ENCODE measurements around the gene PIK3R3.

The PIK3R3 gene

GRCh38 chr1:46030876-46031660 lies 101.4 kb downstream of the PIK3R3 start:
- 98% methylated on average over 16 of the region's 26 CpGs for WGBS (ENCODE audit: insufficient coverage)
- Histone ChIP-seq H3K36me3 (ENCODE audit: control insufficient read depth in 4 of 4, insufficient read depth in 4 of 4, low read length in 3 of 4) (peaks cover 0 to 61% (median 41%) of the 10 kb centered on the region in 4 experiments), H3K27ac (ENCODE audit: insufficient read depth in 1 of 2, low read depth in 1 of 2, low read length in 2 of 2, poor library complexity in 1 of 2, severe bottlenecking in 2 of 2) (no peak overlapping the region), H3K27me3 (replicated peaks in 2 of 5; ENCODE audit: control insufficient read depth in 4 of 5, insufficient read depth in 5 of 5, low read length in 4 of 5) (no peaks in the 10 kb centered on the region), H3K4me3 (ENCODE audit: control insufficient read depth in 1 of 7, extremely low read depth in 1 of 7, insufficient read depth in 4 of 7, low read depth in 2 of 7, low read length in 6 of 7) (no peak overlapping the region), H3K9me3 (ENCODE audit: control extremely low read depth in 1 of 5, control insufficient read depth in 4 of 5, insufficient read depth in 2 of 5, low read depth in 1 of 5, low read length in 4 of 5) (no peaks in the 10 kb centered on the region), H3K4me1 (ENCODE audit: control extremely low read depth in 1 of 4, control insufficient read depth in 4 of 4, insufficient read depth in 4 of 4, low read length in 3 of 4) (no peaks in the 10 kb centered on the region)
- DNase-seq = no peak
- POLR2A ChIA-PET = no interaction called here
- CTCF ChIA-PET = interaction anchor here (1.0 to 9.8 kb wide), 3 partner anchors 11 to 191 kb away, joined by 4 to 167 read pairs (median 75); partner anchors contain the start of genes P3R3URF and TSPAN1

- H3K4me3 ChIP-seq (ENCODE audit: control insufficient read depth in 1 of 7, extremely low read depth in 1 of 7, insufficient read depth in 4 of 7, low read depth in 2 of 7, low read length in 6 of 7) = no peak overlapping the region
- 98% methylated on average over 17 of the region's 18 CpGs for WGBS (ENCODE audit: insufficient coverage)
- no peaks in the 10 kb centered on the region for H3K27me3 ChIP-seq (replicated peaks in 2 of 5; ENCODE audit: control insufficient read depth in 4 of 5, insufficient read depth in 5 of 5, low read length in 4 of 5)
- DNase-seq = no peak
- no peaks in the 10 kb centered on the region for H3K9me3 ChIP-seq (ENCODE audit: control extremely low read depth in 1 of 5, control insufficient read depth in 4 of 5, insufficient read depth in 2 of 5, low read depth in 1 of 5, low read length in 4 of 5)
- H3K27ac ChIP-seq (ENCODE audit: insufficient read depth in 1 of 2, low read depth in 1 of 2, low read length in 2 of 2, poor library complexity in 1 of 2, severe bottlenecking in 2 of 2) = no peak overlapping the region
- H3K4me1 ChIP-seq (ENCODE audit: control extremely low read depth in 1 of 4, control insufficient read depth in 4 of 4, insufficient read depth in 4 of 4, low read length in 3 of 4) = no peaks in the 10 kb centered on the region
- H3K36me3 ChIP-seq (ENCODE audit: control insufficient read depth in 4 of 4, insufficient read depth in 4 of 4, low read length in 3 of 4) = peaks cover 0 to 68% (median 42%) of the 10 kb centered on the region in 4 experiments
- ChIA-PET POLR2A (no interaction called here), CTCF (no interaction called here)
Measured at GRCh38 chr1:46030074-46030870, 102.2 kb downstream of the PIK3R3 start.

GRCh38 chr1:46027788-46028573 lies 104.4 kb downstream of the PIK3R3 start:
- H3K27me3 ChIP-seq (replicated peaks in 2 of 5; ENCODE audit: control insufficient read depth in 4 of 5, insufficient read depth in 5 of 5, low read length in 4 of 5) = no peaks in the 10 kb centered on the region
- no peaks in the 10 kb centered on the region for H3K9me3 ChIP-seq (ENCODE audit: control extremely low read depth in 1 of 5, control insufficient read depth in 4 of 5, insufficient read depth in 2 of 5, low read depth in 1 of 5, low read length in 4 of 5)
- ChIA-PET POLR2A (no interaction called here), CTCF (interaction anchor here (1.1 to 4.6 kb wide), 3 partner anchors 8 to 155 kb away, joined by 3 to 17 read pairs (median 3); no protein-coding TSS in a partner anchor)
- no peak overlapping the region for H3K4me3 ChIP-seq (ENCODE audit: control insufficient read depth in 1 of 7, extremely low read depth in 1 of 7, insufficient read depth in 4 of 7, low read depth in 2 of 7, low read length in 6 of 7)
- peaks cover 14 to 71% (median 46%) of the 10 kb centered on the region in 4 experiments for H3K36me3 ChIP-seq (ENCODE audit: control insufficient read depth in 4 of 4, insufficient read depth in 4 of 4, low read length in 3 of 4)
- DNase-seq = no peak
- over 99% methylated on average over 8 of the region's 8 CpGs for WGBS (ENCODE audit: insufficient coverage)
- no peaks in the 10 kb centered on the region for H3K4me1 ChIP-seq (ENCODE audit: control extremely low read depth in 1 of 4, control insufficient read depth in 4 of 4, insufficient read depth in 4 of 4, low read length in 3 of 4)
- no peak overlapping the region for H3K27ac ChIP-seq (ENCODE audit: insufficient read depth in 1 of 2, low read depth in 1 of 2, low read length in 2 of 2, poor library complexity in 1 of 2, severe bottlenecking in 2 of 2)

- H3K27ac ChIP-seq (ENCODE audit: insufficient read depth in 1 of 2, low read depth in 1 of 2, low read length in 2 of 2, poor library complexity in 1 of 2, severe bottlenecking in 2 of 2) = no peak overlapping the region
- no peaks in the 10 kb centered on the region for H3K4me1 ChIP-seq (ENCODE audit: control extremely low read depth in 1 of 4, control insufficient read depth in 4 of 4, insufficient read depth in 4 of 4, low read length in 3 of 4)
- H3K9me3 ChIP-seq (ENCODE audit: control extremely low read depth in 1 of 5, control insufficient read depth in 4 of 5, insufficient read depth in 2 of 5, low read depth in 1 of 5, low read length in 4 of 5) = no peaks in the 10 kb centered on the region
- WGBS (ENCODE audit: insufficient coverage) = 90% methylated on average over 1 of the region's 3 CpGs
- DNase-seq = no peak
- ChIA-PET CTCF (interaction anchor here (1.1 to 4.6 kb wide), 4 partner anchors 9 to 198 kb away, joined by 3 to 17 read pairs (median 4); no protein-coding TSS in a partner anchor), POLR2A (no interaction called here)
- H3K36me3 ChIP-seq (ENCODE audit: control insufficient read depth in 4 of 4, insufficient read depth in 4 of 4, low read length in 3 of 4) = peaks cover 22 to 72% (median 54%) of the 10 kb centered on the region in 4 experiments
- no peak overlapping the region for H3K4me3 ChIP-seq (ENCODE audit: control insufficient read depth in 1 of 7, extremely low read depth in 1 of 7, insufficient read depth in 4 of 7, low read depth in 2 of 7, low read length in 6 of 7)
- no peaks in the 10 kb centered on the region for H3K27me3 ChIP-seq (replicated peaks in 2 of 5; ENCODE audit: control insufficient read depth in 4 of 5, insufficient read depth in 5 of 5, low read length in 4 of 5)
Measured at GRCh38 chr1:46026531-46026930, 105.9 kb downstream of the PIK3R3 start.

- Histone ChIP-seq H3K9me3 (ENCODE audit: control extremely low read depth in 1 of 5, control insufficient read depth in 4 of 5, insufficient read depth in 2 of 5, low read depth in 1 of 5, low read length in 4 of 5) (no peaks in the 10 kb centered on the region), H3K4me1 (ENCODE audit: control extremely low read depth in 1 of 4, control insufficient read depth in 4 of 4, insufficient read depth in 4 of 4, low read length in 3 of 4) (no peaks in the 10 kb centered on the region), H3K27me3 (replicated peaks in 2 of 5; ENCODE audit: control insufficient read depth in 4 of 5, insufficient read depth in 5 of 5, low read length in 4 of 5) (no peaks in the 10 kb centered on the region), H3K27ac (ENCODE audit: insufficient read depth in 1 of 2, low read depth in 1 of 2, low read length in 2 of 2, poor library complexity in 1 of 2, severe bottlenecking in 2 of 2) (no peak overlapping the region), H3K4me3 (ENCODE audit: control insufficient read depth in 1 of 7, extremely low read depth in 1 of 7, insufficient read depth in 4 of 7, low read depth in 2 of 7, low read length in 6 of 7) (no peak overlapping the region), H3K36me3 (ENCODE audit: control insufficient read depth in 4 of 4, insufficient read depth in 4 of 4, low read length in 3 of 4) (peaks cover 22 to 35% (median 35%) of the 10 kb centered on the region in 4 experiments)
- no peak for DNase-seq
- CTCF ChIA-PET = interaction anchor here (1.1 to 1.5 kb wide), 2 partner anchors 17 to 18 kb away, joined by 3 to 4 read pairs; no protein-coding TSS in a partner anchor
- WGBS (ENCODE audit: insufficient coverage) = 100% methylated on average over 1 of the region's 2 CpGs
- POLR2A ChIA-PET = interaction anchor here (0.5 kb wide), 1 partner anchor 98 kb away, joined by 3 read pairs; no protein-coding TSS in a partner anchor
Measured at GRCh38 chr1:46021046-46021996, 111.1 kb downstream of the PIK3R3 start.

- no peak for DNase-seq
- no peaks in the 10 kb centered on the region for H3K4me1 ChIP-seq (ENCODE audit: control extremely low read depth in 1 of 4, control insufficient read depth in 4 of 4, insufficient read depth in 4 of 4, low read length in 3 of 4)
- no peaks in the 10 kb centered on the region for H3K27me3 ChIP-seq (replicated peaks in 2 of 5; ENCODE audit: control insufficient read depth in 4 of 5, insufficient read depth in 5 of 5, low read length in 4 of 5)
- H3K27ac ChIP-seq (ENCODE audit: insufficient read depth in 1 of 2, low read depth in 1 of 2, low read length in 2 of 2, poor library complexity in 1 of 2, severe bottlenecking in 2 of 2) = no peak overlapping the region
- ChIA-PET POLR2A (no interaction called here), CTCF (no interaction called here)
- H3K9me3 ChIP-seq (ENCODE audit: control extremely low read depth in 1 of 5, control insufficient read depth in 4 of 5, insufficient read depth in 2 of 5, low read depth in 1 of 5, low read length in 4 of 5) = no peaks in the 10 kb centered on the region
- 84% methylated on average over 4 of the region's 4 CpGs for WGBS (ENCODE audit: insufficient coverage)
- H3K4me3 ChIP-seq (ENCODE audit: control insufficient read depth in 1 of 7, extremely low read depth in 1 of 7, insufficient read depth in 4 of 7, low read depth in 2 of 7, low read length in 6 of 7) = no peak overlapping the region
- peaks cover 22 to 34% (median 30%) of the 10 kb centered on the region in 4 experiments for H3K36me3 ChIP-seq (ENCODE audit: control insufficient read depth in 4 of 4, insufficient read depth in 4 of 4, low read length in 3 of 4)
Measured at GRCh38 chr1:46020010-46020409, 112.4 kb downstream of the PIK3R3 start.

Measured in common myeloid progenitor, CD34-positive (primary cell).